LNCaP clone FGC (cell line): ENCODE measurements around the gene ATAD3B.
"Not testable (repeated sequence)": the region's sequence is repeated elsewhere in the genome, so short reads cannot be mapped to it uniquely, and the experiment has no call there.

Experiments
- DNase-seq: peaks from one replicate; pipeline ENCODE4 v3.0.0-alpha.2; 2011; ENCODE audit warnings: low read depth
- H3K4me3 ChIP-seq: 2 replicates; pipeline ENCODE4 v1.5.1; 2011; ENCODE audit warnings: mild to moderate bottlenecking, low read depth, low read length, control low read depth
- TF ChIP-seq, protein P1 (sequence below): IDR thresholded peaks from 2 replicates; pipeline ENCODE4 v1.5.1; 2012; ENCODE audit warnings: mild to moderate bottlenecking; ENCODE audit not compliant: control insufficient read depth, insufficient read depth; ENCODE audit errors: extremely low read depth

ATAD3B gene

DNA sequence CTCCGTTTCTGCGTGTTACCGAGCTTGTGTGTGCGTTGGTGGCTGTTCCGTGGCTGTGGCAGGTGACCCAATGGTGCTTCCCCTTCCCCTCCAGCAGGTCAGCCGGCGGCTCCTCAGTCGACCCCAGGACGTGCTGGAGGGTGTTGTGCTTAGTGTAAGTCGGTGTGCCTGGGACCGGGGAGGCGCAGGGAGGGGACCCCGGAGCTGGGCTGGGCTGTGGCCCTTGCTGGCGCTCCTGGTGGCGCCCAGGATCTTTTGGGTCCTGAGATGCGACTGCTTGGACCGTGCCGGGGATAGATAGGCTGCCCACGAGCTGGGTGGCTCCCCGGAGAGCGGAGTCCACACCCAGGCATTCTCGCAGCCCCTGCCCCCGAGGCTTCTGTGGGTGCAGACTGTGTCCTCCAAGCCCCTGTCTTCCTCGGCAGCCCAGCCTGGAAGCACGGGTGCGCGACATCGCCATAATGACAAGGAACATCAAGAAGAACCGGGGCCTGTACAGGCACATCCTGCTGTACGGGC is 16.1 kb upstream of the ATAD3B start:
- DNase-seq, result no peak
- H3K4me3 ChIP-seq, result no peak overlapping the region
- TF ChIP-seq, protein P1, sequence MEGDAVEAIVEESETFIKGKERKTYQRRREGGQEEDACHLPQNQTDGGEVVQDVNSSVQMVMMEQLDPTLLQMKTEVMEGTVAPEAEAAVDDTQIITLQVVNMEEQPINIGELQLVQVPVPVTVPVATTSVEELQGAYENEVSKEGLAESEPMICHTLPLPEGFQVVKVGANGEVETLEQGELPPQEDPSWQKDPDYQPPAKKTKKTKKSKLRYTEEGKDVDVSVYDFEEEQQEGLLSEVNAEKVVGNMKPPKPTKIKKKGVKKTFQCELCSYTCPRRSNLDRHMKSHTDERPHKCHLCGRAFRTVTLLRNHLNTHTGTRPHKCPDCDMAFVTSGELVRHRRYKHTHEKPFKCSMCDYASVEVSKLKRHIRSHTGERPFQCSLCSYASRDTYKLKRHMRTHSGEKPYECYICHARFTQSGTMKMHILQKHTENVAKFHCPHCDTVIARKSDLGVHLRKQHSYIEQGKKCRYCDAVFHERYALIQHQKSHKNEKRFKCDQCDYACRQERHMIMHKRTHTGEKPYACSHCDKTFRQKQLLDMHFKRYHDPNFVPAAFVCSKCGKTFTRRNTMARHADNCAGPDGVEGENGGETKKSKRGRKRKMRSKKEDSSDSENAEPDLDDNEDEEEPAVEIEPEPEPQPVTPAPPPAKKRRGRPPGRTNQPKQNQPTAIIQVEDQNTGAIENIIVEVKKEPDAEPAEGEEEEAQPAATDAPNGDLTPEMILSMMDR, result no peak

DNA sequence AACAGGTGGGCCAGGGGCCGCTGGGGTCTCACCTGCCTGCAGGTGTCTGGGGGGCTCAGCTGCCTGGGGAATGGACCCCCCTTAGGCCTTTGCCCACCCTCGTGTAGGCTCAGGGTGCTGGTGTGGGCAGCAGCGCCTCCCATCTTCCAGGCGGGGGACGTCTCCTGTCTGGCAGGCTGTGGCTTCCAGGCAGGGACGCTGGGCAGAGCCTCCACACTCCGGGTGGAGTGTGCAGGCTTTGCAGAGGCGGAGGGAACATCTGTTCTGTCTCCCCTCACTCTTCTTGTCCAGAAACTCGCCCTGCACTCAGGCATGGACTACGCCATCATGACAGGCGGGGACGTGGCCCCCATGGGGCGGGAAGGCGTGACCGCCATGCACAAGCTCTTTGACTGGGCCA is 15.6 kb upstream of the ATAD3B start:
- not testable (repeated sequence) for H3K4me3 ChIP-seq, DNase-seq

DNA sequence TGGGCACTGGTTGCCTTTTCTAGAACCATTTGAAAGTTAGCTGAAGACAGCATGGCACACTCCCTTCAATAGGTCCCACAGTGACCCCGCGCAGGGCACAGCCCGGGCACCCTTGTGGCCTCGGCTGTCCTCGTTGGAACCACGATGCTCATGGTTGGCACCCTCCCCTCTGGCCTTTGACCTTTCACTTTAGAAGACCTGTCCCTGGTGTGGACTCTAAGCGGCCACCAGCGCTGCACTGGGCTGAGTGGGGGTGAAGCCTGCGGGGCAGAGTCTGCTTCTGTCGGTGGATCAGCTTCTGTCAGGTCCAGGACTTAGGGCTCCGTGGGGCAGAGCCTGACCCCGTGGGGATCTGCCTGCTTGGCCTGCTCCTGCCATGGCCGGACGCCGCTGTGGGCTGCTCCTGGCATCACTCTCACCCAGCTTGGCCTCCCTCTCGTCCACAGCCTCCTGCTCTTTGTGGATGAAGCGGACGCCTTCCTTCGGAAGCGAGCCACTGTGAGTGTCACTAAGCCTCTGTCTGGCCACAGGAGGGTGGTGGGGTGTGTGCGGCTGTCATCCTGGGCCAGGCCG is 14.8 kb upstream of the ATAD3B start:
- DNase-seq, H3K4me3 ChIP-seq: not testable (repeated sequence)

DNA sequence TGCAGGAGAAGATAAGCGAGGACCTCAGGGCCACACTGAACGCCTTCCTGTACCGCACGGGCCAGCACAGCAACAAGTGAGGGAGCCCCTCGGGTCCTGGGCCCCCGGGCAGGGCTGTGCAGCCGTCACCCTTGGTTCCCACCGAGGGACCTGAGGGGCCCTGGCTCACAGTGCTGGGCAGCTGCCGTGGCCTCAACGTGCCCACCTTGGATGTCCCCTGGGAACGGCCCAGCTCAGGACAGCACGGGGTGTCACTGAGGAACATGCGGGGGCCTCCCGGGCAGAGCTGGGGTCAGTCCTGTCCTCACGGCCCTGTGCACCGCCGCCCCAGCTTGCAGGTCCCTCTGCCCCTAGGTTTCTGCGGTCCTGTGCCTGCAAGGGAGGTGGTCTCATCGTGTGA is 12.4 kb upstream of the ATAD3B start:
- H3K4me3 ChIP-seq, DNase-seq: not testable (repeated sequence)

DNA sequence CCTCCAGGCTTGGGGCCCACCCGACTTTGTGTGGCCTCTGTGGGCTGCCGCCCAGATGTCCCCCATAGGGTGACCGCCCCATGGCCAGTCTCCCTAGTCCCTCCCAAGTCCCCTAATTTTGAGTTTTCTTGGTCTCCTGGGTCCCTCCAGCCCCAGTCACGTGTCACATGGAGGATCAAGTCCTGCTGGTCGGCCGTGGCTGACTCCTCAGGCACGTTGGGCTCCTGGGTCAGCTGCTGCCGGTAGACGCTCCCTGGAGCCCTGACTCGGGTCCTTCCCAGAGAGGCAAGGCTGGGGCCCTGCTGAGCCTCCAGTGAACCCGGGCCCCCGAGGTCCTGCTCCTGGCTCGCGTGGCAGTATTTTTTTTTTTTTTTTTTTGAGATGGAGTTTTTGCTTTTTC is 11.9 kb upstream of the ATAD3B start:
- not testable (repeated sequence) for DNase-seq, H3K4me3 ChIP-seq

DNA sequence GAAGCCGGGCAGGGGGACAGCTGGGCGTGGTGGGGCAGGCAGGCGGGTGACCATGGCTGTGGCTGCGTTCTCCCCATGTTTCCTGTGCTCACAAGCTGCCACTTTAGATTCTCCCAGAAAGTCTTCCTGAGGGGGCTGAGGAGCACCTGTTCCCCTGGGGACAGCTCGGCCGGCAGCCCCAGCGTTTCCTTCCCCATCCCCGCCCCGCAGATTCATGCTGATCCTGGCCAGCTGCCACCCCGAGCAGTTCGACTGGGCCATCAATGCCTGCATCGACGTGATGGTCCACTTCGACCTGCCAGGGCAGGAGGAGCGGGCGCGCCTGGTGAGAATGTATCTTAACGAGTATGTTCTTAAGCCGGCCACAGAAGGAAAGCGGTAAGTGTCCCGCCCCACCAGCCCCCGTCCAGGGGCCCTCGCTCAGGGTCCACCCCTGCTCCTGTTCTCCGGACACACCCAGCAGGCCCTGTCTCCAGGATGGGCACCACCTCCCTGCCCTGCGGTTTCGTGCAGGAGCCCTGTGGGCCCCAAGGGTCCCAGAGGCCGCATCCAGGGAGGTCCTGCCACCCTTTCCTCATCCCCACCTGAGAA is 10.9 kb upstream of the ATAD3B start:
- H3K4me3 ChIP-seq, result no peak overlapping the region
- TF ChIP-seq, protein P1, result no peak
- DNase-seq, result no peak

DNA sequence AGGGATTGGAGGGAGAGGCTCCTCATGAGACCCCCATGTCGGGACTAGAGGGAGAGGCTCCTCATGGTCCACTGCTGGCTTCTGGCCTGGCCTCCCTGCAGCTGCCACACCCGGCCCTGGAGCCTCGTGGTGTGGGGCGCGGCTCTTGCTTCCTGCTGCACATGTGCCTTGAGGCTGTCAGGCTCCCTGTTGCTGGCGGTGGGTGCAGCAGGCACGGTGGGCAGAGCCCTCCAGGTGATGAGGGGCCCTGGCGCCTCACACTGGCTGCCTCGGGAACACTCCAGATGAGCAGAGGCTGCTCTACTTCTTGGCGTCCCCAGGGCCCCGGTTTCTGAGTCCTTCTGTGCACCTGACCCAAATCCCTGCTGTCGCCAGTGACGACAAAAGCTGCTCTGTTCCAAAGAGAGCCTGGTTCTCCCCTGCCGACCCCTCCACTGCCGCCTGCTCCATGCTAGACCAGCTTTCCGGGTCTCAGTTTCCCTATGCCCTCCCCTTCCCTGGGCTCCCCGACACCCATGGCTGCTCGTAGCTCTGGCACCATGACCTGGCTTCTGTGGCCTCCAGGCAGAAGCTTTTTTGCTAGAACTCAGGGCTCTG is 9.7 kb upstream of the ATAD3B start:
- TF ChIP-seq, protein P1, result no peak
- H3K4me3 ChIP-seq, result no peak overlapping the region
- DNase-seq, result no peak

DNA sequence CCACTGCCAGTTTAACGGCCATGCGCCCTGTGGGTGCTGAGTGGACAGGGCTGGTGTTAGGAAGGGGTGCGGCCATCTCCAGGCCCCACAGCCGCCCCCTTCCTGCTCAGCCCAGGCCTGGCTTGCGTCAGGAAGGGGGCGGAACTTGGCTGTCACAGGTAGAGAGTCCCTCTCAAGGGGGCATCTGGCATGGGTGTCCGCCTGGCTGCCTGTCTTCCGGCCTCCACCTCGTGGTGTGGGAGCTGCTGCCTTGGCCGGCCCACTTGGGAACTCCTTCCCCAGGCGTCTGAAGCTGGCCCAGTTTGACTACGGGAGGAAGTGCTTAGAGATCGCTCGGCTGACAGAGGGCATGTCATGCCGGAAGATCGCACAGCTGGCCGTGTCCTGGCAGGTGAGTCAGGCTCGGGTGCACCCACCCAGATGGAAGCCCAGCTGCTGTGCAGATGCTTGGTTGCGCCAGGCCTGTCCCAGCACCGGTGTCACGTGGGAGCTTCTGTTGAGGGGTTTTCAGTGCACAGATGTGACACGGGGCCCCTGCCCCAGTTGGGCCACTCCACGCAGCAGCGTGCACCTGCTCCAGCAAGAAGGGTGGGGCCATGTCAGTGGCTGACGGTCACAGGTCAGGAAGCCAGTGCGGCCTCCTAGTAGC is 9.1 kb upstream of the ATAD3B start:
- TF ChIP-seq, protein P1, result no peak
- DNase-seq, result no peak
- H3K4me3 ChIP-seq, result no peak overlapping the region

DNA sequence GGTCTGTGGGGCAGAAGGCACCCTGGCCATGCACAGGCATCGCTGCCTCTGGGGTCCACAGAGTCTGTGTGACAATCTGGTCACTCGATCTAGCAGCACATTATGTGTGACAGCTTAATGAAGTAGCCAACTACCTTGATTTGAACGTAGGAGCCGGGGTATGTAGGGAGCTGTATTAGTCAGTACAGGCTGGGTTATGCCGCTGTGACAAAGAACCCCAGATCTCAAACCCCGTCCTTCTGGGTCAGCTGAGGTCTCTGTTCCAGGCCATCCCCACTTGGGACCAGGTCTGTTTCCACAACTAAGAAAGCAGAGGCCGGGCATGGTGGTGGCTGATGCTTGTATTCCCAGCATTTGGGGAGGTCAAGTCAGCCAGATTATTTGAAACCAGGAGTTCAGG is 8.3 kb upstream of the ATAD3B start:
- TF ChIP-seq, protein P1, result no peak
- DNase-seq, result no peak
- H3K4me3 ChIP-seq, result no peak overlapping the region

DNA sequence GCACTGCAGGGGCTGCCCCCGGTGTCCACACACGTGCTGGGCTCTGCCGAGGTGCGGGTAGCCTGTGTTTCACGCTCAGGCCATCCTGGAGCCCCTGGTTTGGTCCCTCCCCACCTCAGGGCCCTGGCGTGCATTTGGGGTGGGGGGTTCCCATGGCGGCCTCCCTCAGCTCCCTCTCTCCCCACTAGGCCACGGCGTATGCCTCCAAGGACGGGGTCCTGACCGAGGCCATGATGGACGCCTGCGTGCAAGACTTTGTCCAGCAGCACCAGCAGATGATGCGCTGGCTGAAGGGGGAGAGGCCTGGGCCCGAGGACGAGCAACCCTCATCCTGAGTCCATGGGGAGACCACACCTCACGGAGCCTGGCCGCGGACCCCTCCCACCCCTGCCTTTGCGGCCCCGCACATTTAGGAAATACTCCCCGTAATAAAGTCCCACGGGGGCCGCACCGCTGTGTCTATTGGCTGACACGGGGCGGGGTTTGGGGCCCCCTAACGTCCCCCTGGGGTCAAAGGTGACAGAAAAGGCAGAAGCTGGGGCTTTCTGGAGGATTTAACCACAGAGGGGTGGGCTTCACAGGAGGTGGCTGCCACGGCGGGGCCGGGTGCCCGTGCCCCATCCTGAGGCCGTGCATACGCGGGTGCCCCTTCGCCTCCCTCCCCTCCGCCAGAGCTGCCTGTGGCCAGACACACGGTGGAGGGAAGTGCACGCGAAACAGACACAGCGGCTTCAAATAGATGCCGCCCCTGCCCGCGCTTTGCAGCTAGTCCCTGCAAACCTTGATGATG is 3.2 kb upstream of the ATAD3B start:
- not testable (repeated sequence) for DNase-seq, H3K4me3 ChIP-seq
